ENCODE results near the gene HPSE2.

Gene HPSE2

GRCh38 chr10:98667081-98667480 is 568.6 kb downstream of the HPSE2 start:
- DNase-seq: no peak

GRCh38 chr10:98666276-98666675 is 569.4 kb downstream of the HPSE2 start:
- DNase-seq: no peak

- DNase-seq: peak; percentile 50
Measured at GRCh38 chr10:98664329-98665042, 571.2 kb downstream of the HPSE2 start.

GRCh38 chr10:98659951-98660350 is 575.7 kb downstream of the HPSE2 start:
- DNase-seq: no peak

- no peak for DNase-seq
Measured at GRCh38 chr10:98655492-98655891, 580.2 kb downstream of the HPSE2 start.

- no peak for DNase-seq
Measured at GRCh38 chr10:98649170-98649569, 586.5 kb downstream of the HPSE2 start.

DNA sequence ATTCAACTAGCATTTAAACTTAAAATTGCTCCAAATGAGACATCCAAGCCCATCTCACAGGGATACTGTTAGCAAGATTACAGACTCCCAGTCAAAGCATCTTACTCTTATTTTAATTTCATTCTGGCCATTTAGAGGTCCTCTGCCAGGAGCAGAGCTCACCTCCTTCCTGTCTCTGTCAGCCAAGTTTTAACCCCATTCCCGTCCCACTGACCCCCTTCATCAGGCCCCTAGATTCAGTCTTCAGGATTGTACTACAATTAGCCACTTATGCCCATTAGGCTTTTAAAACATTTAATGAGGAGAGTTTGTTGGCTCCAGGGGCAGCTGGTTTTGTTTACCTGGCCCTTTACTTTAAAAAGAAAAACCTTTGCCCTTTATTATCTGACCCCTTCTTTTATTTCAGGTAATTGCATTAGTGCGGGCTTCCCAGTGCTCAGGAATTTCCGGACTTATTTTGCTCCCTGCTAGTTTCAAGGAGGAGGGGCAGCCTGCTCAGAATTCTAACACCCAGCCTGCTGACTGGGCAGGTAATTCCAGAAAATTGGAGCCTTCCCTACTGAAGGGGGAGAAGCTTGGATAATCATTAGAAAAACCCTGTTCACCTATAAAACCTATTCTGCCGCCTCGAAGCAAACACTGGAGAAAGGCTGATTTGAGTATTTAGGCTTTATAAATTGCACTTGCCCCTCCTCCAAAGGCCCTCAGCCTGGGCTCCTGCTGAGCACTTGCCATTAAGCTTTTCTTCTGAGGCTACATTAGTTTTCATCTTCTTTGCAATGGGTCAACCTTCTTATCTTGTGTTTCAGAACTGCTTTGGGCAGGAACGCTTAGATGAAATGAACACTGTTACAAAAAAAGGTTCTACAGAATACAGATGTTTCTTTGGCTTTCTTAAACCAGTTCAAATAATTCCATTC is 588.4 kb downstream of the HPSE2 start:
- DNase-seq: no peak

DNA sequence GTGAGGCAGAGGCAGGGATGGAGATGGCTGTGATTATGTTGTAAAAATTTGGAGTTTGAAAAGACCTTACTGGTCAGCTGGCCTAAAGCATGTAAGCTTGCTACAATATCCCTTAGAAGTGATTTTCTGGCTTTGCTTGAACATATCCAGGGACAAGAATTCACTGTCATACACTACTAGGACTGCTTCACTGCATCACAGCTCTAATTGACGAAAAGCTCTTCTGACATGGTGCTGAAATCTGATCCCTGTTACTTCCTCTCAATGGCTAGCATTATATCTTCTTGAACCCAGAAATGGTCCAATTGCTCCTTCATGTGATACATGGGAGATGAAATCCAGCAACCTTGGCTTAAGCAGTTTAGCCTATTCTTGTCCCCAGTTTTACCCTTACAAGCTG is 591.2 kb downstream of the HPSE2 start:
- no peak for DNase-seq

DNA sequence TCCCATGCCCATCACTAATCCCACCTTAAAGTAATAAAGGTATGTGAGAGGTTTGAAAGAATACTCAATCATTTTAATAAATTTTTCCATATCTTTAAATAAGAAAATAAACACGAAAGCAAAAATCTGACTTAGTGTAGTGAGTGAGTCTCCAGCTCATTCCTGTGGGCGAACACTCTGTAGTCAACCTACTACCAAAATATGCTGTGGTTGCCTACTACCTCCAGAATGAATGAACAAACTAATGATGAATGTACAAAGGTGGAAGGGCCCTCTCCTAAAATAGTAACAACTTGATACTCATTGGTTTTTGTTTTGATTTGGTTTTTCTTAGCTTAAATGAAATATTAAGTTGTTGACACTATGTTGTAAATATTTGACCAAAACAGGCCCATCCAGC is 593.4 kb downstream of the HPSE2 start:
- DNase-seq: no peak

DNA sequence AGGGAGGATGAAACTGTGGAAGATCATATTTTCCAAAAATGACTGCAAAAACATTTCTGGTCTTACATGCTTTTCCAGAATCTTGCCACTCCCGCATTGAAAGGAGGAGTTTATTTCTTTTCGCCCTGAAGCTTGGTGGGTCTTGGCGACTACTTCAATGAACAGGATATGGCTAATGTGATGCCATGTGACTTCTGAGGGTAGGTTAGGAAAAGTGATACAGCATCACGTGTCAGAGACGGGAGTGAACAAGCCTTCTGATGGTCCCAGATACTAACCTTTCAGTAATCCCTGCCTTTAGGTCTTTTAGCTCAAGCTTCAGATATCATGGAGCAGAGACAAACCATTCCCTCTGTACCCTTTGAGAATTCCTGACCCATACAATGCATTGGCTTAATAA is 596.7 kb downstream of the HPSE2 start:
- no peak for DNase-seq

DNA sequence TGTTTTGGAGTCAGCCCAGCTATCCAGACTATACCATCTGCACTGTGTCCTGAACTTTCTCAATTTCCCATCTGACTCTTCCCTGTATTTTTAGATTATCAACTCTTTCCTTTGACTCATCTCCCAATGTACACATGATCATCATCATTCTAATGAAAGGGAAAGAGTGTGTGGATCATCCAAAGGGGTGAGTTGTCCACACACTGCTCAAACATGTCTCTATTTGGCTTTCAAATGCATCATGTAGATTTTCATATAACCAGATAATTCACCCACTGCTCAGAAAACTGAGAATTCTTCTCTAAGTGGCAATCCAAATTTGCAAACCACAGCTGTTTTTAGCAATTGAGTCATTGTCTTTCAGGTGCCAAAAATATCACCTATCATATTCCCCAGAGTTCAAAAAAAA is 598.7 kb downstream of the HPSE2 start:
- DNase-seq: no peak

GRCh38 chr10:98632456-98633150 is 603.0 kb downstream of the HPSE2 start:
- no peak for DNase-seq

GRCh38 chr10:98628206-98628605 is 607.4 kb downstream of the HPSE2 start:
- DNase-seq: no peak

DNA sequence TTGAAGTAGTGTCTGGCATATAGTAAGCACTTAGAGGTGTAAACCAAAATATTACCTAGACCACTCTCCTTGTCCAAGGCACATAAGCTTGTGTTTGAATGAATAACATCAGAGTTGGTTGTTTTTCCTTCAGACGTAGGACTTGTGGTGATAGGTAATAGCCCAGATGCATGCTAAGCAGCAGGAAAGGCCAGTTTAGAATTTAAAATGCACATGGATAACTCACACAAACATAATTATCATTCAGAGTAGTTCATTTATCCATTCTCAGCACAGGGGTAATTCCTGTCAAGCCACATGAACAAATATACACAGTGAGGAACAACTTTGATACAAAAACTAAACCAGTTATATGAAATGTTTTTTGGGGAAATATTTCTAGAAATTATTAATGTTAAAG is 607.9 kb downstream of the HPSE2 start:
- no peak for DNase-seq

DNA sequence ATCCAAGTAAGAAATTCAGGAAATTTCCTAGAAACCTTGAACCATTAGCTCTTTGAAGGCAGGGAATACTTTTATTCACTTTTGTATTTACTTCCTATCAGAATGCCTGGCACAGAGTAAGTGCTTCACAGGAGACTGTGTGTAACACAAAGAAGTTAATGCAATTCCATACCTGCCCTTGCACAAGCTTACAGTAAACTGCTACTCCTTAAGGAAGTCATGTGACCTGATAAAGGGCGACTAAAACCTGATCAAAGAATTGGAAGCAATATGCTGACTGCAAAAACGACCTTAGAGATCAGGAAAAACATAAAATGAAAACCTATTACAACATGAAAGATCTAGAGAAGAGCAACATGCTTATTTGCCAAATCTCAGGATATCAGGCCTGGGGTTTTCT is 610.7 kb downstream of the HPSE2 start:
- DNase-seq: no peak

DNA sequence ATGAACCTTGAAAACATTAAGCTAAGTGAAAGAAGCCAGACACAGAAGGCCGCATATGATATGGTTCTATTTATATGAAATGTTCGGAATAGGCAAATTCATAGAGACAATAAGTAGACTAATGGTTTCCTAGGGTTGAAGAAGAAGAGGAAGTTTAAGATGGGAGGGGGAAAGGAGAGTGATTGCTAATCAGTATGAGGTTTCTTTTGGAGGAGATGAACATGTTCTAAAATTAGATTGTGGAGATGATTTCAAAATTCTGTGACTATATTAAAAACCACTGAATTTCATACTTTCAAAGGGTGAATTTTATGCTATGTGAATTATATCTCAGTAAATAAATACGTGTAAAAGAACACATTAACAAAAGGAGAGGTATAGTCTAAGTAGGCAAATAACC is 612.5 kb downstream of the HPSE2 start:
- DNase-seq: no peak

DNA sequence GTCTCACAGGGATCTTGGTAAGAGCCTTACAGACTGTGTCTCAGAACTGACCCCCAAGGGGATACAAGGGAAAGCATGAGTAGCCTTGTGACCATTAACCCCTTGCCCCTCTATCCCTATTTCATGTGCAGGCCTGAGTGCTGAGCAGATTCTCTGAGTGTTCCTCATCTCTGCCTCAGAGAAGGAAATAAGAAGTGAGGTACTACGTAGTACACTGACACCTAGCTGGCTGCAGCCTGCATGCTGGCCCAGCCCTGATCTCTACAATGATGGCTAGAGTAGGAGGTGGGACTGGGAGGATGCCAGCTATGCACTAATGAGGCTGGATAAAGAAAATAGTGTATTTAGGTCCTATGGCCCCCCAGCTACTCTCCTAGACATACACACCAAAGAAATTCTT is 614.0 kb downstream of the HPSE2 start:
- no peak for DNase-seq

DNA sequence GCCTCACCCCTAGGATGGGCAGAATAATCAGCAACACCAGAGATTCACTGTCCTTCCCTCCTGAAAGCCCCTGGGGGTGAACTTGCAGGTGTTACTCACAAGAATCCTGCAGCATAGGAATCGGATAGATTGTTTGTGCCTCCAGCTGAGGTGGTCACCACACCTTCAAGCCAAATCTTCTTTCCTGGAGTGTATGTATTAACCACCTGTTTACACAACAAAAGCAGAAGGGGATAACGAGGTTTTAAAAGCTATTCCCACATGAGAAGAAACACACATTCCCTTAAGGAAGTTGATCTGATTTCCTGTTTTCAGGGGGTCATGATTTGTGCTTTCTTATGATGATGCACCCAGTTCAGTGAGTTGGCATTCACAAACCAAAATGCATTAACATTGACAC is 615.1 kb downstream of the HPSE2 start:
- no peak for DNase-seq

DNA sequence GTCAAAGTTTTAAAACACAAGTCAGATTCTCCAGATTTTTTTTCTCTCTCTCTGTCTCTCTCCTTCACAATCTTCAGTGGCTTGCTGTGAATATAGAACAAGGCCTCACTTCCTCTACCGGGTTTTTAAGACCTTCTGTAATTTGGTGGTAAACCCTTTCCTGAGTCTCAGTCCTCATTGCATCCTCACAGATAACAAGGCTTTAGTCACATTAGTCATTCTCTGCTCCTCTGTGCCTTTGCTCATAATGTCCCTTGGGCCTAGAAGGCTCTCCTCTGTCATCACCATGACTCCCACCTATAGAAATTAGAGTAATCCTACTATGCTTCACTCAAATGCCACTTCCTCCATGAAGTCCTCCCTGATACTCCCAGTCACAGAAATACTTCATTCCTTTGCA is 616.2 kb downstream of the HPSE2 start:
- no peak for DNase-seq

DNA sequence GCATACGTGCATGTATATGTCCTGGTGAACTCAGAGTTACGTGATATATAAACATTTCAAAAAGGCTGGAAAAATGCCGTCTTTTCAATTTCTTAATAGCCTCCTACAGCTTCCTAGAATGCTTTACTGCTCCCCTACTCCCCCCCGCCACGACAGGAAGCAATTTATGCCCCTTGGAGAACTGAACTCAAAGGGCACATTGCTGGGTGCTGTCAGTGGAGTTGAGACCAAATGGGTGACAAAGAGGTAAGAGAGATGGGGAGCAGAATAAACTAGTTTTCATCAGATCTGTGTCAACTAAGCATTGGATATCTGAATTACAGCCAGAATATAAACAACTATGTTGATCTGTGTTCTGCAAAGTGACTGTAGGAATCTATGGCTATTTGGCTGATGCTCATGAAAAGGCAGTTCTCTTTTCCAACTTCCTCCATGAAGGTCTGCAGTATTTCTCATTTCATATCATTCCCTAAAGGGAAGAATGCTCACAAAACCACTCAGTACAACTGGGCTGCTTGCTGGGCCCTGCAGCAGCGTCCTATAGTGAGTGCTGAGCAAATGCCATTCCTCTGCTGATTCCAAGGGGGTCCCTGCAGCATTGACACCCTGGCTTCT is 617.6 kb downstream of the HPSE2 start:
- DNase-seq: no peak

DNA sequence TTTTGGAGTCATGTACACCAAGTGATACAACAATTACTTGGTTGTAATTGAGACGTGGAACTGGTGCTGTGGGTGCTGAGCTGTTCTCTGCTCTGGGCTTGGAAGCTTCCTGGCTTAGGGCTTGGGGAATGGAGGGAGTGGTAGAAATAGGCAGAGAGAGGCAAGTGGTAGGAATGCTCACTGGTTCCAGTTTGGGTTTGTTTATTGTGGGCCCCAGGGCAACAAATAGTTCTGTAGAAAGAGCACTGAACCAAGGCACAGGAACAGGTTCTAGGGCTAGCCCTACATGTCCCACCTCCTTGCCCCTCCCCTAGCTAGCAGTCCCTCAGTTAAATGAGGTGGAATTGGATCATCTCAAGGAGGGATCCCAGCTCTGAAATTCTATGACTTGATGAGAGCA is 622.2 kb downstream of the HPSE2 start:
- DNase-seq: no peak

GRCh38 chr10:98611436-98611835 is 624.2 kb downstream of the HPSE2 start:
- DNase-seq: no peak

DNA sequence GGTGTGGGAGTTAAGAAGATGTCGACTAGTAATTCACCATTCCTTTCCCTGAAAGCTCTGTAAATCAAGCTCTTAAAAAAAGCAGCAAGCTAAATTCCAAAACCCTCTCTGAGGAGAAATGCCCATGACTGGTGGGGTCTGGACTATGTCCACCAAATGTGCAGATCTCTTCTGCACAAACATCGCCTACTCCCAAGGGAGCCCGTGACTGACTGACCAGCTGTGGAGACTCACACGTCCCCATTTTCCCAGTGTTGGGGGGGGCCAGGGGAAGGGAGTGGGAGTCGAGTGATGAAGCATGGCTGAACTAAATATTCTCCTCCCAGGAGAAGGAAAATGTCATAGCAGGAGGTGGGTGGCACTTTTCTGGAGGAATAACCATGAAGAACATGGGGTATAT is 624.8 kb downstream of the HPSE2 start:
- DNase-seq: no peak

Measured in NCI-H82 (cell line).